ENCODE data around the gene FSIP1.
A peak's percentile ranks its signal among the peaks of the same experiment; 100 is the strongest.
"Not testable (repeated sequence)": the region's sequence is repeated elsewhere in the genome, so short reads cannot be mapped to it uniquely, and the experiment has no call there.

Gene FSIP1

DNA sequence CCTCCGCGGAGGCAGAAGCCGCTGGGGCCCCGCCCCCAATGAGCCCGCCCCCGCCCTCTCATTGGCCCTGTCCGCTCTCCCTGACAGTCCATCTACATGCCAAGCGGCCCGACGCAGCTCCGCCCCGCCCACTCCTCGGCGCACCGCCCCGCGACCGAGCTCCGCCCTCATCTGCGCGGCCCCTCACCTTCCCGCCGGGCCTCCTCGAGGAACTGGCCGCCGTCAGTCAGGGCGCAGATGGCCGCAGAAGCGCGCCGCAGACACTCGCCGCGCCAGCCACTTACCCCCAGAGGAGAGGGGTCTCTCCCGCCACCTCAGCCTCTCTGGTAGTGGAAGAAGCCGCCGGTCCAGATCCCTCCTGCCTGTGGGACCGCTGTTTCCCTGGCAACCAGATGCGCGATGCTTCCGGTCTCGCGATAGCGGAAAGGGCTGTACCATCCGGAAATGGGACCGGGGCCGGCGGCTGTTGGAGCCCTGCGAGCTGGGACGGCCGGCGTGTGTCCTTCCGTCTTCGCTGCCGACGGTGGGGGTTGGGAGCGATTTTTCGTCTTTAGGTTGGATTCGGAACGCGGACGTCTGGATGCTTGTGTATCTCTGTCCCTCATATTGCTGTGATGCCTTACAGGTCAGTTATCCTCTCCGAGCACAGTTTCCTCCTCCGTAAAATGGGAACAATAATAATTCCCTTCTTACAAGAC, at the start of gene FSIP1:
Gene FSIP1, minus strand, starts transcription at position 401 of the 698 bp plus-strand sequence. CDS start 6,317 bp downstream, outside the sequence.
- Histone ChIP-seq H3K36me3 (ENCODE audit: control insufficient read depth in 2 of 2, insufficient read depth in 2 of 2, low read length in 2 of 2) (no peaks in the 10 kb centered on the region), H3K27me3 (ENCODE audit: control insufficient read depth in 2 of 2, insufficient read depth in 2 of 2, low read length in 2 of 2) (no peaks in the 10 kb centered on the region)

DNA sequence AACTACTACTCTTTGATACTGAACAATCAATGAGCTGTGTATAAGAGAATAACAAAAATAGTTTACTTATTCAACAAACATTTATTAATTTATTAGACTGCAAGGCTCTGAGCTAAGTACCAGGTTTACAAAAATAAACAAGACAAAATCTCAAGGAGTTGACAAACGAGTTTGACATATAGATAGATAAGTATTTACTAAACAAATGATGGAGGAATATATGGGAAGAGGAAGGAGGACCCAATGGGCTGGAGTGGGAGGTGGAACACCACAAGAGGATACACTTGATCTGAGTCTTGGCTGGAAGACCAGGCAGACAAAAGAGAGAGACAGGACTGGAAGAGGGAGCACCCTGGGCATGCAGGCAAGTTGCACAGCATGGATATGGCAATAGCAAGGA, 47.5 kb upstream of the FSIP1 start:
- Histone ChIP-seq H3K4me3 (ENCODE audit: low read length in 2 of 2) (no peak overlapping the region), H3K9me3 (ENCODE audit: control insufficient read depth in 2 of 2, low read length in 2 of 2) (no peaks in the 10 kb centered on the region), H3K27me3 (ENCODE audit: control insufficient read depth in 2 of 2, insufficient read depth in 2 of 2, low read length in 2 of 2) (no peaks in the 10 kb centered on the region), H3K4me1 (ENCODE audit: control insufficient read depth in 2 of 2, insufficient read depth in 2 of 2, low read length in 2 of 2) (no peaks in the 10 kb centered on the region), H3K9ac (ENCODE audit: low read depth in 1 of 2, low read length in 2 of 2) (no peak overlapping the region), H3K27ac (ENCODE audit: low read depth in 2 of 2, low read length in 2 of 2) (no peak overlapping the region), H3K36me3 (ENCODE audit: control insufficient read depth in 2 of 2, insufficient read depth in 2 of 2, low read length in 2 of 2) (no peaks in the 10 kb centered on the region)

More for the DNA sequence above, at the start of gene FSIP1:
- Histone ChIP-seq H3K9me3 (ENCODE audit: control insufficient read depth in 2 of 2, low read length in 2 of 2) (no peaks in the 10 kb centered on the region), H3K4me1 (ENCODE audit: control insufficient read depth in 2 of 2, insufficient read depth in 2 of 2, low read length in 2 of 2) (peaks cover 5 to 10% of the 10 kb centered on the region in 2 donors), H3K27ac (ENCODE audit: low read depth in 2 of 2, low read length in 2 of 2) (peak within 1 kb of the TSS; percentile 58 to 76), H3K4me3 (ENCODE audit: low read length in 2 of 2) (peak within 1 kb of the TSS; percentile 90 to 98), H3K9ac (ENCODE audit: low read depth in 1 of 2, low read length in 2 of 2) (peak within 1 kb of the TSS; percentile 76 to 88)

DNA sequence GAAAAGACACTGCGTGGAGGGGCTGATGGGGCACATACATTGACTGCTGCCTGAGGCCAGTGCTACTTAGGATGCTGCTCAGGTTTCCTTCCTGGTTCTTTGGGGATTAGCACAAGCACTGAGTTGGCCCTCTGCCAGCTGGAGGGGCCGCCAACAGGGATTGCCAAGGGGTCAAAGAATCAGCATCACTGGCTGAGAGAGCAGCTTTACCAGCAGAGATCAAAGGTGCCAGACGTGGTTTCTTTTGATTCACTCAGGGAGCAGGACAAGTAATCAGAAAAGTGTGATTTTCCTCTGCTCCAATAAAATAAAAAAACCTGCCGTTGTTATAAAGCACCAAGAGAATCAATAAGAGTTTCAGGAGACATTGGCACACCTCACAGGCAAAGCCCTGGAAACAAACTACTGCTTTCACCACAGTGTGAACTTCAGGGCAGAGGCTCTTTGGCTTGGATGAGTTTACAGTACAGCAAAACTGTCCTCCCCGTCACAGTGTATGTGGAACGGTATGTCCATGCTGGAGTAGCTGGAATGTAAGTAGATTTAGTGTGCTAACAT, 45.8 kb upstream of the FSIP1 start:
- no peaks in the 10 kb centered on the region for H3K9me3 ChIP-seq (ENCODE audit: control insufficient read depth in 2 of 2, low read length in 2 of 2)
- H3K27ac ChIP-seq (ENCODE audit: low read depth in 2 of 2, low read length in 2 of 2), result no peak overlapping the region
- no peaks in the 10 kb centered on the region for H3K4me1 ChIP-seq (ENCODE audit: control insufficient read depth in 2 of 2, insufficient read depth in 2 of 2, low read length in 2 of 2)
- H3K9ac ChIP-seq (ENCODE audit: low read depth in 1 of 2, low read length in 2 of 2), result no peak overlapping the region
- H3K27me3 ChIP-seq (ENCODE audit: control insufficient read depth in 2 of 2, insufficient read depth in 2 of 2, low read length in 2 of 2), result no peaks in the 10 kb centered on the region
- no peak overlapping the region for H3K4me3 ChIP-seq (ENCODE audit: low read length in 2 of 2)
- H3K36me3 ChIP-seq (ENCODE audit: control insufficient read depth in 2 of 2, insufficient read depth in 2 of 2, low read length in 2 of 2), result no peaks in the 10 kb centered on the region

GRCh38 chr15:39826975-39827374, 44.3 kb upstream of the FSIP1 start:
- Histone ChIP-seq H3K9ac (ENCODE audit: low read depth in 1 of 2, low read length in 2 of 2) (no peak overlapping the region), H3K4me1 (ENCODE audit: control insufficient read depth in 2 of 2, insufficient read depth in 2 of 2, low read length in 2 of 2) (no peaks in the 10 kb centered on the region), H3K9me3 (ENCODE audit: control insufficient read depth in 2 of 2, low read length in 2 of 2) (no peaks in the 10 kb centered on the region), H3K36me3 (ENCODE audit: control insufficient read depth in 2 of 2, insufficient read depth in 2 of 2, low read length in 2 of 2) (no peaks in the 10 kb centered on the region), H3K27ac (ENCODE audit: low read depth in 2 of 2, low read length in 2 of 2) (no peak overlapping the region), H3K27me3 (ENCODE audit: control insufficient read depth in 2 of 2, insufficient read depth in 2 of 2, low read length in 2 of 2) (no peaks in the 10 kb centered on the region), H3K4me3 (ENCODE audit: low read length in 2 of 2) (no peak overlapping the region)

DNA sequence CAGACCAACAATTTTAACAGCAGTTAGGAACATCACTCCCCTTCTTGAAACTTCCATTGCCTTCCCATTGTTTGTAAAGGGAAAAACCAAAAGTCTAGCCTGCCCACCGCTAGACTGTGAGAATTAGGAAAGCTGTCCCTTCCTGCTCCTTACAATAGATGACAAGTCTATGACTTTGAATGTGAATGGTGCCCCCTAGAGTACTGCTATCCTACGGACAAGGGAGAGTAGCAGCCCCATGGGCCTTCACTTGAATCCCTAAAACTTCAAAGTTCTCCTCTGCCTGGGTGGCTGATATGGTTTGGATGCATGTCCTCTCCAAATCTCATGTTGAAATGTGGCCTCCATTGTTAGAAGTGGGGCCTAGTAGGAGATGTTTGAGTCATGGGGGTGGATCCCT, 41.0 kb upstream of the FSIP1 start:
- Histone ChIP-seq H3K27me3 (ENCODE audit: control insufficient read depth in 2 of 2, insufficient read depth in 2 of 2, low read length in 2 of 2) (no peaks in the 10 kb centered on the region), H3K27ac (ENCODE audit: low read depth in 2 of 2, low read length in 2 of 2) (no peak overlapping the region), H3K9me3 (ENCODE audit: control insufficient read depth in 2 of 2, low read length in 2 of 2) (no peaks in the 10 kb centered on the region), H3K4me1 (ENCODE audit: control insufficient read depth in 2 of 2, insufficient read depth in 2 of 2, low read length in 2 of 2) (no peaks in the 10 kb centered on the region), H3K36me3 (ENCODE audit: control insufficient read depth in 2 of 2, insufficient read depth in 2 of 2, low read length in 2 of 2) (no peaks in the 10 kb centered on the region), H3K4me3 (ENCODE audit: low read length in 2 of 2) (no peak overlapping the region), H3K9ac (ENCODE audit: low read depth in 1 of 2, low read length in 2 of 2) (no peak overlapping the region)

- no peak overlapping the region for H3K9ac ChIP-seq (ENCODE audit: low read depth in 1 of 2, low read length in 2 of 2)
- no peaks in the 10 kb centered on the region for H3K9me3 ChIP-seq (ENCODE audit: control insufficient read depth in 2 of 2, low read length in 2 of 2)
- H3K36me3 ChIP-seq (ENCODE audit: control insufficient read depth in 2 of 2, insufficient read depth in 2 of 2, low read length in 2 of 2), result no peaks in the 10 kb centered on the region
- no peaks in the 10 kb centered on the region for H3K27me3 ChIP-seq (ENCODE audit: control insufficient read depth in 2 of 2, insufficient read depth in 2 of 2, low read length in 2 of 2)
- no peak overlapping the region for H3K27ac ChIP-seq (ENCODE audit: low read depth in 2 of 2, low read length in 2 of 2)
- H3K4me3 ChIP-seq (ENCODE audit: low read length in 2 of 2), result no peak overlapping the region
- H3K4me1 ChIP-seq (ENCODE audit: control insufficient read depth in 2 of 2, insufficient read depth in 2 of 2, low read length in 2 of 2), result no peaks in the 10 kb centered on the region
These were observed 37.5 kb upstream of the FSIP1 start for GRCh38 chr15:39820050-39820602.

DNA sequence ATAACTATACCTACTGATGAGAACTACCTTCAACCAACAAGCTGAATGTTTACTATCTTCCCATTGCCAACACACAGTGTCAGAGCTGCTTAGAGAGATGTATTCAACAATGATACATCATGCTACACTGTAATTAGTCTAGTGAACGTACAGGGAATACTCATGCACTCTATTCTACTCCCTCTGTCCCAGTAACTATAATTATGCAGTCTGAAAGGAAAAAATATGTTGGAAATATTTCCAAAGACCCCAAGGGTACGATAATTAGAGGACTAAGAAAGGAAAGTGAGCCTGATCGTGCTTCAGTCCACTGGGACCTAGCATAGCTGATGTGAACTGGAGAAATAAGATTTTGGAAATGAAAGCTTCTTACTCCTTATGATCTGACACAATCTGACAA, 36.9 kb upstream of the FSIP1 start:
- no peaks in the 10 kb centered on the region for H3K36me3 ChIP-seq (ENCODE audit: control insufficient read depth in 2 of 2, insufficient read depth in 2 of 2, low read length in 2 of 2)
- no peak overlapping the region for H3K4me3 ChIP-seq (ENCODE audit: low read length in 2 of 2)
- no peak overlapping the region for H3K27ac ChIP-seq (ENCODE audit: low read depth in 2 of 2, low read length in 2 of 2)
- no peaks in the 10 kb centered on the region for H3K4me1 ChIP-seq (ENCODE audit: control insufficient read depth in 2 of 2, insufficient read depth in 2 of 2, low read length in 2 of 2)
- H3K9ac ChIP-seq (ENCODE audit: low read depth in 1 of 2, low read length in 2 of 2), result no peak overlapping the region
- no peaks in the 10 kb centered on the region for H3K9me3 ChIP-seq (ENCODE audit: control insufficient read depth in 2 of 2, low read length in 2 of 2)
- no peaks in the 10 kb centered on the region for H3K27me3 ChIP-seq (ENCODE audit: control insufficient read depth in 2 of 2, insufficient read depth in 2 of 2, low read length in 2 of 2)

DNA sequence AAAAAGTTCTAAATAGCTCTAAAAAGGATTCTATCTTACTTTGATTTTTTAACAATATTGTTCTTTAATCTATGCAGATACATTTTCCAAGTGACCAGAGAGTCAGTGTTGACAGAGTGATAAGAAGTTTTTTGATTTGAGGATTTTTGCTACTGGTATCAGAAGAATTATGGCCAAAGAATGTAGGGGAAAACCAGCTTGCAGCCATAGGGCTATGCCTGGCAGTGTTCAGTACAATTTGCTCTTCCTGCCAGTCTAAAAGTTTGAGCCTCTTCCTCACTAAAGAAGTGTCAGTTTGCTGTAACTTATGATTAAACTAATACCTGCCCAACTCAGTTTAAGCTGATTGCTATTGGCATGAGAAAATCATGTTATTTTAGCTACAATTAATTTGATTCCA, 35.3 kb upstream of the FSIP1 start:
- Histone ChIP-seq H3K36me3 (ENCODE audit: control insufficient read depth in 2 of 2, insufficient read depth in 2 of 2, low read length in 2 of 2) (no peaks in the 10 kb centered on the region), H3K9ac (ENCODE audit: low read depth in 1 of 2, low read length in 2 of 2) (no peak overlapping the region), H3K9me3 (ENCODE audit: control insufficient read depth in 2 of 2, low read length in 2 of 2) (no peaks in the 10 kb centered on the region), H3K4me3 (ENCODE audit: low read length in 2 of 2) (no peak overlapping the region), H3K27ac (ENCODE audit: low read depth in 2 of 2, low read length in 2 of 2) (no peak overlapping the region), H3K4me1 (ENCODE audit: control insufficient read depth in 2 of 2, insufficient read depth in 2 of 2, low read length in 2 of 2) (no peaks in the 10 kb centered on the region), H3K27me3 (ENCODE audit: control insufficient read depth in 2 of 2, insufficient read depth in 2 of 2, low read length in 2 of 2) (no peaks in the 10 kb centered on the region)

DNA sequence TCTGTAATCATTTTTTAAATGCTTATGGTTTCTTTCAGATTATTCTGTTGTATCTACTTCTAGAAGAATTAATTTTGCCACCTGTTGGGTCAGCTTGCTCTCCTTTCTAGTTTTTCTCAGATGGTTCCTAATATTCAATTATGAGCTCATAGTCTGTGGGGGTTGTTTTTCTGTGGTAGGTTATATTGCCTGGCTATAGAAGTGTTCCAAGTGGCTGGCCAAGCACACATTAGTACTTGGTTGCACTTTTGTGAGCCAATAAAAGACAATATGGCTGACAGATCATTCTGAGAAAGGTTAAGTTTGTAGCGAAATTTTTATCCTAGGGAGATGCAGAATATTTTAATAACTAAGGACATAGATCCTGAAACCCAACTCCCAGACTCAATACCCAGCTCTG, 31.8 kb upstream of the FSIP1 start:
- no peak overlapping the region for H3K27ac ChIP-seq (ENCODE audit: low read depth in 2 of 2, low read length in 2 of 2)
- no peak overlapping the region for H3K9ac ChIP-seq (ENCODE audit: low read depth in 1 of 2, low read length in 2 of 2)
- H3K4me1 ChIP-seq (ENCODE audit: control insufficient read depth in 2 of 2, insufficient read depth in 2 of 2, low read length in 2 of 2), result no peaks in the 10 kb centered on the region
- no peaks in the 10 kb centered on the region for H3K9me3 ChIP-seq (ENCODE audit: control insufficient read depth in 2 of 2, low read length in 2 of 2)
- H3K36me3 ChIP-seq (ENCODE audit: control insufficient read depth in 2 of 2, insufficient read depth in 2 of 2, low read length in 2 of 2), result no peaks in the 10 kb centered on the region
- H3K27me3 ChIP-seq (ENCODE audit: control insufficient read depth in 2 of 2, insufficient read depth in 2 of 2, low read length in 2 of 2), result no peaks in the 10 kb centered on the region
- no peak overlapping the region for H3K4me3 ChIP-seq (ENCODE audit: low read length in 2 of 2)

GRCh38 chr15:39812651-39813050, 30.0 kb upstream of the FSIP1 start:
- not testable (repeated sequence) for H3K27me3 ChIP-seq (ENCODE audit: control insufficient read depth in 2 of 2, insufficient read depth in 2 of 2, low read length in 2 of 2); H3K4me1 ChIP-seq (ENCODE audit: control insufficient read depth in 2 of 2, insufficient read depth in 2 of 2, low read length in 2 of 2); H3K4me3 ChIP-seq (ENCODE audit: low read length in 2 of 2); H3K36me3 ChIP-seq (ENCODE audit: control insufficient read depth in 2 of 2, insufficient read depth in 2 of 2, low read length in 2 of 2); H3K9ac ChIP-seq (ENCODE audit: low read depth in 1 of 2, low read length in 2 of 2); H3K27ac ChIP-seq (ENCODE audit: low read depth in 2 of 2, low read length in 2 of 2); H3K9me3 ChIP-seq (ENCODE audit: control insufficient read depth in 2 of 2, low read length in 2 of 2)

Measured in mucosa of rectum (tissue), 2 donors.